GM12878 (cell line): Measurements from ENCODE around the gene GSG1L2. TPM values are rescaled to one million over a fixed set of nuclear protein-coding genes. Genes with fewer than 3 reads are reported as not detected.

Experiments
- ATAC-seq: fragments of 200-7000 bp; cut with Tn5 transposase; 3 replicates; pipeline ENCODE4 v1.9.1; 2020; ENCODE audit warnings: mild to moderate bottlenecking, moderate library complexity
- BruUV-seq: library from RNA; stranded (reverse); fragments of 400-500 nt; replicated peaks from 2 replicates; lab custom pipeline; 2021; lab: Mats Ljungman, UMichigan
- CTCF ChIA-PET: fragments of 300-600 bp; sonication (Branson Sonifier 250); formaldehyde crosslinking; extraction: SDS; loops from one replicate; lab custom pipeline; 2021; ENCODE audit warnings: inconsistent platforms; lab: Yijun Ruan, JAX
- POLR2A ChIA-PET: fragments of 350-600 bp; formaldehyde crosslinking; extraction: SDS; loops from one replicate; lab custom pipeline; 2021; ENCODE audit warnings: inconsistent platforms; lab: Charles Lee
- RAD21 ChIA-PET: fragments of 300-600 bp; sonication (Branson Sonifier 250); formaldehyde crosslinking; loops from one replicate; lab custom pipeline; 2023; ENCODE audit warnings: antibody characterized with exemption; ENCODE audit not compliant: unreplicated experiment; lab: Charles Lee
- SMC1A ChIA-PET: fragments of 300-600 bp; sonication (Branson Sonifier 250); formaldehyde crosslinking; loops from one replicate; lab custom pipeline; 2023; ENCODE audit not compliant: unreplicated experiment, uncharacterized antibody; lab: Charles Lee
- DNase-seq: peaks from one replicate; pipeline ENCODE4 v3.0.0-alpha.2; 2011; ENCODE audit warnings: low read depth, low spot score
- FAIRE-seq: peaks from 3 replicates; lab custom pipeline; 2011; peaks lifted over from hg19 to GRCh38; lab: Jason Lieb, UNC
- H2AFZ ChIP-seq: 2 replicates; pipeline ENCODE4 v1.6.0; 2011; ENCODE audit warnings: low read depth, low read length, control low read depth; ENCODE audit not compliant: control insufficient read depth
- H3K27ac ChIP-seq: 2 replicates; pipeline ENCODE4 v1.5.1; 2011; ENCODE audit warnings: control low read depth; ENCODE audit not compliant: control insufficient read depth, insufficient read depth
- H3K27me3 ChIP-seq, 2 experiments: replicated peaks in 1 of 2; 2 replicates each; pipeline versions ENCODE4 v1.6.0 to v1.6.1; 2011; ENCODE audit warnings: low read length in 1 of 2; ENCODE audit not compliant: control insufficient read depth in 2 of 2, insufficient read depth in 2 of 2
- H3K36me3 ChIP-seq, 2 experiments: 2 replicates each; pipeline ENCODE4 v1.5.1; 2011; ENCODE audit warnings: low read length in 1 of 2; ENCODE audit not compliant: control insufficient read depth in 2 of 2, insufficient read depth in 2 of 2
- H3K4me1 ChIP-seq: 2 replicates; pipeline ENCODE4 v1.6.1; 2011; ENCODE audit warnings: mild to moderate bottlenecking, low read length, moderate library complexity, mixed read lengths; ENCODE audit not compliant: control insufficient read depth, insufficient read depth
- H3K4me2 ChIP-seq: 2 replicates; pipeline ENCODE4 v1.6.0; 2011; ENCODE audit warnings: control low read depth; ENCODE audit not compliant: control insufficient read depth, insufficient read depth
- H3K4me3 ChIP-seq: fragments of 200-600 bp; sonication (generic); 2 replicates; pipeline ENCODE4 v1.5.1; 2016
- H3K79me2 ChIP-seq: 2 replicates; pipeline ENCODE4 v1.6.0; 2011; ENCODE audit warnings: low read length; ENCODE audit not compliant: control insufficient read depth, insufficient read depth
- H3K9ac ChIP-seq: 2 replicates; pipeline ENCODE4 v1.8.0; 2011; ENCODE audit warnings: low read length, control low read depth, mixed read lengths; ENCODE audit not compliant: control insufficient read depth, insufficient read depth
- H3K9me3 ChIP-seq: replicated peaks from 3 replicates; pipeline ENCODE4 v1.5.1; 2011; ENCODE audit warnings: mild to moderate bottlenecking, low read length; ENCODE audit not compliant: control insufficient read depth, insufficient read depth
- H4K20me1 ChIP-seq: 2 replicates; pipeline ENCODE4 v1.6.0; 2011; ENCODE audit not compliant: control insufficient read depth, insufficient read depth
- BACH1 ChIP-seq: fragments of 450-650 bp; IDR thresholded peaks from 2 replicates; pipeline ENCODE4 v1.6.1; 2017; ENCODE audit warnings: mild to moderate bottlenecking, borderline replicate concordance
- EP300 ChIP-seq, 2 experiments: fragments of 150-350 bp in 1 of 2; IDR thresholded peaks; 2 replicates each; pipeline ENCODE4 v1.6.1; 2011 to 2012; ENCODE audit warnings: low read depth in 2 of 2, low read length in 2 of 2, borderline replicate concordance in 1 of 2, improper control_type of control experiment in 1 of 2, inconsistent platforms in 1 of 2; ENCODE audit not compliant: control insufficient read depth in 1 of 2
- FOS ChIP-seq: IDR thresholded peaks from 3 replicates; pipeline ENCODE4 v1.6.1; 2011; ENCODE audit warnings: borderline replicate concordance; ENCODE audit not compliant: insufficient read length; ENCODE audit errors: extremely low read depth
- GATAD2B ChIP-seq: fragments of 450-650 bp; conservative IDR thresholded peaks from 2 replicates; pipeline ENCODE4 v1.6.1; 2017; ENCODE audit warnings: low read depth, mild to moderate bottlenecking, moderate library complexity
- HCFC1 ChIP-seq: fragments of 150-350 bp; IDR thresholded peaks from 2 replicates; pipeline ENCODE4 v1.6.1; 2014; ENCODE audit warnings: low read length
- HDAC6 ChIP-seq: fragments of 200-600 bp; sonication (generic); IDR thresholded peaks from one replicate; pipeline ENCODE4 v1.8.0; 2017; ENCODE audit warnings: antibody characterized with exemption; ENCODE audit not compliant: unreplicated experiment
- KAT2A ChIP-seq: conservative IDR thresholded peaks from 2 replicates; pipeline ENCODE4 v1.6.1; 2011; ENCODE audit warnings: low read depth, low read length; ENCODE audit not compliant: control insufficient read depth
- LARP7 ChIP-seq: fragments of 450-650 bp; IDR thresholded peaks from 2 replicates; pipeline ENCODE4 v1.6.1; 2017; ENCODE audit warnings: mild to moderate bottlenecking
- MXI1 ChIP-seq: fragments of 150-350 bp; IDR thresholded peaks from 2 replicates; pipeline ENCODE4 v1.6.1; 2011; ENCODE audit warnings: low read depth, mild to moderate bottlenecking, inconsistent platforms, low read length, improper control_type of control experiment
- PML ChIP-seq: IDR thresholded peaks from 2 replicates; pipeline ENCODE4 v1.6.1; 2012; ENCODE audit warnings: low read length, inconsistent platforms
- TCF12 ChIP-seq: IDR thresholded peaks from 2 replicates; pipeline ENCODE4 v1.6.1; 2011; ENCODE audit warnings: low read depth, mild to moderate bottlenecking, low read length
- ZBED1 ChIP-seq: IDR thresholded peaks from 2 replicates; pipeline ENCODE4 v1.6.1; 2016; ENCODE audit warnings: borderline replicate concordance
- ZNF207 ChIP-seq: fragments of 450-650 bp; IDR thresholded peaks from 2 replicates; pipeline ENCODE4 v1.6.1; 2014; ENCODE audit warnings: antibody characterized with exemption, mild to moderate bottlenecking, borderline replicate concordance
- ZNF622 ChIP-seq: fragments of 450-650 bp; IDR thresholded peaks from 2 replicates; pipeline ENCODE4 v1.6.1; 2017; ENCODE audit warnings: mild to moderate bottlenecking, inconsistent platforms
- ZZZ3 ChIP-seq: IDR thresholded peaks from 2 replicates; pipeline ENCODE4 v1.6.1; 2011; ENCODE audit warnings: low read depth; ENCODE audit not compliant: control insufficient read depth, insufficient read length
- WGBS: methylation state at CpG from one replicate; pipeline ENCODE4 v1.1.6; 2016; ENCODE audit warnings: low lambda C conversion rate; ENCODE audit not compliant: insufficient replicate concordance, insufficient coverage; ENCODE audit errors: missing lambda C conversion rate; 5-methylcytosine and 5-hydroxymethylcytosine counted together
- in situ Hi-C: fragments of 300-500 bp; cut with MboI; formaldehyde crosslinking; loops from 9 replicates; pipeline ENCODE4 v1.14.3; 2018; ENCODE audit warnings: mixed read lengths
- intact Hi-C: fragments of 100-400 bp; cut with micrococcal nuclease; formaldehyde crosslinking; loops from one replicate; pipeline ENCODE4 v1.14.2; 2022; ENCODE audit not compliant: unreplicated experiment
- polyA plus RNA-seq, 11 experiments: library from polyadenylated mRNA; depleted of rRNA in 4 of 11; unstranded in 6 of 11; stranded (reverse) in 5 of 11; fragments of >200 nt; fragmentation: Nextera tagmentation in 4 of 11; fragmentation: Illumina TruSeq in 1 of 11; extraction: Ambion mirVana in 4 of 11; extraction: Trizol in 1 of 11; gene quantifications; 1 replicate in 1 of 11; 2 replicates in 10 of 11; pipeline versions ENCODE4 v1.2.1 to v1.2.3, GENCODE V29; 2011 to 2016; ENCODE audit warnings: inconsistent platforms in 2 of 11, missing spikeins in 2 of 11, low read depth in 1 of 11
- total RNA-seq, 4 experiments: library from RNA; depleted of rRNA in 3 of 4; stranded (reverse); fragments of >200 nt in 3 of 4; fragmentation: Illumina TruSeq in 1 of 4; extraction: Trizol in 1 of 4; gene quantifications; 2 replicates each; pipeline versions ENCODE4 v1.2.1 to v1.2.3, GENCODE V29; 2013 to 2021
- TF ChIP-seq, protein P1 (sequence below): fragments of 450-650 bp; formaldehyde crosslinking; IDR thresholded peaks from 2 replicates; pipeline ENCODE4 v1.4.0; 2022; ENCODE audit warnings: mild to moderate bottlenecking, moderate library complexity
- TF ChIP-seq, protein P2 (sequence below): IDR thresholded peaks from 2 replicates; pipeline ENCODE4 v1.6.1; 2011; ENCODE audit warnings: borderline replicate concordance, low read depth, mild to moderate bottlenecking, moderate library complexity, low read length; ENCODE audit not compliant: insufficient read depth, poor library complexity, severe bottlenecking
- TF ChIP-seq, protein P3 (sequence below): IDR thresholded peaks from 2 replicates; pipeline ENCODE4 v1.6.1; 2011; ENCODE audit warnings: low read depth, mild to moderate bottlenecking, low read length, moderate library complexity, borderline replicate concordance; ENCODE audit errors: extremely low read depth
- TF ChIP-seq, protein P4 (sequence below): fragments of 450-650 bp; IDR thresholded peaks from 2 replicates; pipeline ENCODE4 v1.6.1; 2017; ENCODE audit warnings: mild to moderate bottlenecking

Gene GSG1L2
- total and polyA plus RNA-seq, 10 of the 15 experiments (the other 5 are each of a cell fraction or from before 2014, with no cell fraction given), result not detected

DNA sequence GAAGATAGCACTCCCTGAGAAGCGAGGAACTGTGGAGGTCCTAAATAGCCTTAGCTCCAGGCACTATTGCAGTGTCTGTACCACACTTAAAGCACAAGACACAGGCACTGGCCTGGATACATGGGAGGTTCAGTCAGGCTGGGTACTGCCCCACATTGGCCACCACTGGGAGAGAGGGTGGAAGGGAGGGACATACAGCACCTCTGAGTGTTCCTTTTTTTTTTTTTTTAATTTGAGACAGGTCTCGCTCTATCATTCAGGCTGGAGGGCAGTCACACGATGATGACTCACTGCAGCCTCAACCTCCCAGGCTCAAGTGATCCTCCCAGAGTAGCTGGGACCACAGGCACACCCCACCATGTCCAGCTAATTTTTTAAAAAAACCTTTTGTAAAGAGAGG lies 1.4 kb downstream of the GSG1L2 start:
- no peak overlapping the region for H2AFZ ChIP-seq
- 0% methylated on average over 3 of the region's 3 CpGs for WGBS
- FAIRE-seq (no peak), ATAC-seq (no peak), DNase-seq (no peak)
- ChIA-PET RAD21 (no interaction called here), SMC1A (no interaction called here), CTCF (no interaction called here), POLR2A (no interaction called here)
- no peaks in the 10 kb centered on the region for H3K79me2 ChIP-seq
- no peaks in the 10 kb centered on the region for H4K20me1 ChIP-seq
- H3K9ac ChIP-seq, result no peak overlapping the region
- in situ Hi-C loops (no loop called here), intact Hi-C loops (no loop called here)
- H3K4me1 ChIP-seq, result no peaks in the 10 kb centered on the region
- no peaks in the 10 kb centered on the region for H3K9me3 ChIP-seq
- H3K27ac ChIP-seq, result no peak overlapping the region
- TF ChIP-seq ZNF207 (no peak), FOS (no peak), HCFC1 (no peak), EP300 (IDR thresholded peaks at IDR 0.05; ENCODE audit: borderline replicate concordance in 1 of 2, control insufficient read depth in 1 of 2, low read depth in 2 of 2, low read length in 2 of 2) (no peak), ZZZ3 (no peak), BACH1 (no peak), TCF12 (no peak), KAT2A (no peak), MXI1 (no peak), LARP7 (no peak), PML (no peak), HDAC6 (no peak), ZNF622 (no peak), GATAD2B (no peak), ZBED1 (no peak)
- TF ChIP-seq, protein P1, sequence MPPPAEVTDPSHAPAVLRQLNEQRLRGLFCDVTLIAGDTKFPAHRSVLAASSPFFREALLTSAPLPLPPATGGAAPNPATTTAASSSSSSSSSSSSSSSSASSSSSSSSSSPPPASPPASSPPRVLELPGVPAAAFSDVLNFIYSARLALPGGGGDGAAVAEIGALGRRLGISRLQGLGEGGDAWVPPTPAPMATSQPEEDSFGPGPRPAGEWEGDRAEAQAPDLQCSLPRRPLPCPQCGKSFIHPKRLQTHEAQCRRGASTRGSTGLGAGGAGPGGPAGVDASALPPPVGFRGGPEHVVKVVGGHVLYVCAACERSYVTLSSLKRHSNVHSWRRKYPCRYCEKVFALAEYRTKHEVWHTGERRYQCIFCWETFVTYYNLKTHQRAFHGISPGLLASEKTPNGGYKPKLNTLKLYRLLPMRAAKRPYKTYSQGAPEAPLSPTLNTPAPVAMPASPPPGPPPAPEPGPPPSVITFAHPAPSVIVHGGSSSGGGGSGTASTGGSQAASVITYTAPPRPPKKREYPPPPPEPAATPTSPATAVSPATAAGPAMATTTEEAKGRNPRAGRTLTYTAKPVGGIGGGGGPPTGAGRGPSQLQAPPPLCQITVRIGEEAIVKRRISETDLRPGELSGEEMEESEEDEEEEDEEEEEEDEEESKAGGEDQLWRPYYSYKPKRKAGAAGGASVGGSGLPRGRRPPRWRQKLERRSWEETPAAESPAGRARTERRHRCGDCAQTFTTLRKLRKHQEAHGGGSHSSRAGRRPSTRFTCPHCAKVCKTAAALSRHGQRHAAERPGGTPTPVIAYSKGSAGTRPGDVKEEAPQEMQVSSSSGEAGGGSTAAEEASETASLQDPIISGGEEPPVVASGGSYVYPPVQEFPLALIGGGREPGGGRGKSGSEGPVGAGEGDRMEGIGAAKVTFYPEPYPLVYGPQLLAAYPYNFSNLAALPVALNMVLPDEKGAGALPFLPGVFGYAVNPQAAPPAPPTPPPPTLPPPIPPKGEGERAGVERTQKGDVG, result no peak
- TF ChIP-seq, protein P2, sequence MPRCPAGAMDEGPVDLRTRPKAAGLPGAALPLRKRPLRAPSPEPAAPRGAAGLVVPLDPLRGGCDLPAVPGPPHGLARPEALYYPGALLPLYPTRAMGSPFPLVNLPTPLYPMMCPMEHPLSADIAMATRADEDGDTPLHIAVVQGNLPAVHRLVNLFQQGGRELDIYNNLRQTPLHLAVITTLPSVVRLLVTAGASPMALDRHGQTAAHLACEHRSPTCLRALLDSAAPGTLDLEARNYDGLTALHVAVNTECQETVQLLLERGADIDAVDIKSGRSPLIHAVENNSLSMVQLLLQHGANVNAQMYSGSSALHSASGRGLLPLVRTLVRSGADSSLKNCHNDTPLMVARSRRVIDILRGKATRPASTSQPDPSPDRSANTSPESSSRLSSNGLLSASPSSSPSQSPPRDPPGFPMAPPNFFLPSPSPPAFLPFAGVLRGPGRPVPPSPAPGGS, result no peak
- TF ChIP-seq, protein P3, sequence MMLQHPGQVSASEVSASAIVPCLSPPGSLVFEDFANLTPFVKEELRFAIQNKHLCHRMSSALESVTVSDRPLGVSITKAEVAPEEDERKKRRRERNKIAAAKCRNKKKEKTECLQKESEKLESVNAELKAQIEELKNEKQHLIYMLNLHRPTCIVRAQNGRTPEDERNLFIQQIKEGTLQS, result no peak
- TF ChIP-seq, protein P4, sequence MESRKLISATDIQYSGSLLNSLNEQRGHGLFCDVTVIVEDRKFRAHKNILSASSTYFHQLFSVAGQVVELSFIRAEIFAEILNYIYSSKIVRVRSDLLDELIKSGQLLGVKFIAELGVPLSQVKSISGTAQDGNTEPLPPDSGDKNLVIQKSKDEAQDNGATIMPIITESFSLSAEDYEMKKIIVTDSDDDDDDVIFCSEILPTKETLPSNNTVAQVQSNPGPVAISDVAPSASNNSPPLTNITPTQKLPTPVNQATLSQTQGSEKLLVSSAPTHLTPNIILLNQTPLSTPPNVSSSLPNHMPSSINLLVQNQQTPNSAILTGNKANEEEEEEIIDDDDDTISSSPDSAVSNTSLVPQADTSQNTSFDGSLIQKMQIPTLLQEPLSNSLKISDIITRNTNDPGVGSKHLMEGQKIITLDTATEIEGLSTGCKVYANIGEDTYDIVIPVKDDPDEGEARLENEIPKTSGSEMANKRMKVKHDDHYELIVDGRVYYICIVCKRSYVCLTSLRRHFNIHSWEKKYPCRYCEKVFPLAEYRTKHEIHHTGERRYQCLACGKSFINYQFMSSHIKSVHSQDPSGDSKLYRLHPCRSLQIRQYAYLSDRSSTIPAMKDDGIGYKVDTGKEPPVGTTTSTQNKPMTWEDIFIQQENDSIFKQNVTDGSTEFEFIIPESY, result no peak
- no peaks in the 10 kb centered on the region for H3K36me3 ChIP-seq
- H3K4me2 ChIP-seq, result no peak overlapping the region
- H3K27me3 ChIP-seq, result no peaks in the 10 kb centered on the region
- BruUV-seq, result no TSS peak
- no peak overlapping the region for H3K4me3 ChIP-seq
